Esophagus muscularis mucosa (tissue), 4 donors: ENCODE measurements around the gene OTOGL. TPM values are rescaled to one million over a fixed set of nuclear protein-coding genes. Genes with fewer than 3 reads are reported as not detected.

Experiments
- DNase-seq: peaks from one replicate; pipeline ENCODE4 v3.0.0-alpha.2; 2017; ENCODE audit errors: extremely low spot score
- H3K27ac ChIP-seq, 4 donors: fragments of 200-600 bp; sonication (generic); replicated peaks in 1 of 4; 1 replicate in 3 of 4; 2 replicates in 1 of 4; pipeline ENCODE4 v1.5.1; 2016 to 2019; ENCODE audit warnings: mild to moderate bottlenecking in 1 of 4
- H3K27me3 ChIP-seq, 4 donors: fragments of 200-600 bp; sonication (generic); one replicate each; pipeline versions ENCODE4 v1.5.1 to v1.6.0; 2016 to 2019
- H3K36me3 ChIP-seq, 4 donors: fragments of 200-600 bp; sonication (generic); one replicate each; pipeline ENCODE4 v1.5.1; 2016 to 2019
- H3K4me1 ChIP-seq, 4 donors: fragments of 200-600 bp; sonication (generic); one replicate each; pipeline ENCODE4 v1.5.1; 2016 to 2019
- H3K4me3 ChIP-seq, 4 donors: fragments of 200-600 bp; sonication (generic); 1 replicate in 2 of 4; 2 replicates in 2 of 4; pipeline ENCODE4 v1.5.1; 2016 to 2019; ENCODE audit warnings: mild to moderate bottlenecking in 4 of 4, moderate library complexity in 1 of 4
- H3K9me3 ChIP-seq, 4 donors: fragments of 200-600 bp; sonication (generic); 1 replicate in 3 of 4; 2 replicates in 1 of 4; pipeline ENCODE4 v1.5.1; 2016 to 2019
- EP300 ChIP-seq: sonication (generic); formaldehyde crosslinking; IDR thresholded peaks from one replicate; pipeline ENCODE4 v1.6.1; 2017; ENCODE audit warnings: antibody characterized with exemption
- POLR2A ChIP-seq: fragments of 450-650 bp; IDR thresholded peaks from one replicate; pipeline ENCODE4 v1.6.1; 2017; ENCODE audit warnings: antibody characterized with exemption, moderate library complexity, mild to moderate bottlenecking, low read depth
- POLR2AphosphoS5 ChIP-seq, 2 donors: sonication (generic); formaldehyde crosslinking; IDR thresholded peaks; one replicate each; pipeline ENCODE4 v1.6.1; 2017; ENCODE audit warnings: antibody characterized with exemption in 2 of 2
- WGBS: methylation state at CpG from one replicate; pipeline ENCODE4 v1.1.5; 2018; 5-methylcytosine and 5-hydroxymethylcytosine counted together
- intact Hi-C: fragments of 100-400 bp; cut with DNase I; formaldehyde crosslinking; loops from one replicate; pipeline ENCODE4 v1.15.1; 2023
- total RNA-seq, 4 donors: library from RNA; depleted of rRNA; stranded (reverse); fragments of >200 nt; gene quantifications; one replicate each; pipeline versions ENCODE4 v1.1.0 to v1.2.1, GENCODE V29; 2016
- TF ChIP-seq, protein P1 (sequence below), 3 experiments: fragments of 200-600 bp in 2 of 3; fragments of 450-650 bp in 1 of 3; sonication (generic) in 2 of 3; IDR thresholded peaks; one replicate each; pipeline ENCODE4 v1.5.1; 2017 to 2019; ENCODE audit warnings: antibody characterized with exemption in 3 of 3, mild to moderate bottlenecking in 2 of 3, moderate library complexity in 1 of 3

Gene OTOGL
- total RNA-seq, 4 donors from 2014 or later: 0.83 to 2.0 (median 1.6) TPM

DNA sequence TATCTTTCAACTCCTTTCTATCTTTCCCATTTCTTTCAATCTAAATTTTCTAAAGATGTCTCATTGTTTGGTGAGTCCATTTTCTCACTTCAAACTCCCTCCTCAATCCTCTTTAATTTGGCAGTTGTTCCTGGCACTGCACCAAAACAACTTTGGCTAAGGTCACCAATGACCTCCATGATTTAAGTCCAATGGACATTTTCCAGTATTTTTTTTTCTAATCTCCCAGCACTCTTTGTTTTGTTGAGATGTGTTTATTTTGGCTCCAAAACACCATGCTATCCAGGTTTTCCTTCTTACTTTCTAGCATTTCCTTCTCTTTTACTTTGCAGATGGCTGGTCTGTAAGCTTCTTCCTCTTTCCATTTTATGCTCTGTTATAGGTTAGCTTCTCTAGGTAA lies 42.5 kb upstream of the OTOGL start:
- H3K4me1 ChIP-seq: peaks cover 5 to 41% (median 34%) of the 10 kb centered on the region in 4 donors
- DNase-seq: no peak

DNA sequence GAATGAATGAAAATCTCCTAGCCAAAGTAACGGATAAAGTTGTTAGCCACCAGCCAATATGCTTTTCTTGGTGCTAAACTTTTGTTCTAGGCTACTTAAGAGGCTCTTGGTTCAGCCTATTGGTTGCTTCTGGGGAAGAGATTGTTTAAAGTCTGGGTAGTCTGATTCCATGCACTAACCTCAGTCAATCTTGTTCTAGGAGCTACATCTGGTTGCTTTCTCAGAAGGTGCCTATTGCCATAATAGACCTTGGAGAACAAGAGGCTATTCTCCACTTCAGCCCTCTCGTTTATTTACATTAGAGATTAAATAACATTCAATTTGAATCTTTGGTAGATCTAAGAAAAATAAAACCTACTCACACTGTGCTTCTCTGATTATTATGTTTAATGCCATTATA lies 40.8 kb upstream of the OTOGL start:
- Histone ChIP-seq H3K36me3 (no peaks in the 10 kb centered on the region), H3K9me3 (no peaks in the 10 kb centered on the region), H3K4me1 (peaks cover 0 to 31% (median 23%) of the 10 kb centered on the region in 4 donors), H3K4me3 (no peak overlapping the region), H3K27ac (no peak overlapping the region), H3K27me3 (no peaks in the 10 kb centered on the region)
- TF ChIP-seq, protein P1, sequence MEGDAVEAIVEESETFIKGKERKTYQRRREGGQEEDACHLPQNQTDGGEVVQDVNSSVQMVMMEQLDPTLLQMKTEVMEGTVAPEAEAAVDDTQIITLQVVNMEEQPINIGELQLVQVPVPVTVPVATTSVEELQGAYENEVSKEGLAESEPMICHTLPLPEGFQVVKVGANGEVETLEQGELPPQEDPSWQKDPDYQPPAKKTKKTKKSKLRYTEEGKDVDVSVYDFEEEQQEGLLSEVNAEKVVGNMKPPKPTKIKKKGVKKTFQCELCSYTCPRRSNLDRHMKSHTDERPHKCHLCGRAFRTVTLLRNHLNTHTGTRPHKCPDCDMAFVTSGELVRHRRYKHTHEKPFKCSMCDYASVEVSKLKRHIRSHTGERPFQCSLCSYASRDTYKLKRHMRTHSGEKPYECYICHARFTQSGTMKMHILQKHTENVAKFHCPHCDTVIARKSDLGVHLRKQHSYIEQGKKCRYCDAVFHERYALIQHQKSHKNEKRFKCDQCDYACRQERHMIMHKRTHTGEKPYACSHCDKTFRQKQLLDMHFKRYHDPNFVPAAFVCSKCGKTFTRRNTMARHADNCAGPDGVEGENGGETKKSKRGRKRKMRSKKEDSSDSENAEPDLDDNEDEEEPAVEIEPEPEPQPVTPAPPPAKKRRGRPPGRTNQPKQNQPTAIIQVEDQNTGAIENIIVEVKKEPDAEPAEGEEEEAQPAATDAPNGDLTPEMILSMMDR (IDR thresholded peaks at IDR 0.05): no peak
- TF ChIP-seq POLR2AphosphoS5 (IDR thresholded peaks at IDR 0.05): no peak
- TF ChIP-seq POLR2A: no peak
- TF ChIP-seq EP300: no peak
- intact Hi-C loops: no loop called here
- DNase-seq: no peak
- 78% methylated on average over 2 of the region's 2 CpGs for WGBS

More for the DNA sequence above, 42.5 kb upstream of the OTOGL start:
- H3K9me3 ChIP-seq: no peaks in the 10 kb centered on the region
- no peaks in the 10 kb centered on the region for H3K36me3 ChIP-seq
- H3K27ac ChIP-seq: peak overlapping the region in 1 of 4 donors; percentile 27
- no peak overlapping the region for H3K4me3 ChIP-seq
- intact Hi-C loops: no loop called here
- no peak for TF ChIP-seq POLR2AphosphoS5 (IDR thresholded peaks at IDR 0.05)
- TF ChIP-seq EP300: no peak
- TF ChIP-seq, protein P1 (IDR thresholded peaks at IDR 0.05): no peak
- no peak for TF ChIP-seq POLR2A
- no peaks in the 10 kb centered on the region for H3K27me3 ChIP-seq

GRCh38 chr12:80059102-80059501 lies 40.2 kb upstream of the OTOGL start:
- no peak for DNase-seq
- no peaks in the 10 kb centered on the region for H3K36me3 ChIP-seq
- H3K4me3 ChIP-seq: no peak overlapping the region
- TF ChIP-seq POLR2AphosphoS5 (IDR thresholded peaks at IDR 0.05): no peak
- no peak for TF ChIP-seq POLR2A
- no peak for TF ChIP-seq EP300
- TF ChIP-seq, protein P1 (IDR thresholded peaks at IDR 0.05): no peak
- H3K9me3 ChIP-seq: no peaks in the 10 kb centered on the region
- WGBS: 85% methylated on average over 1 of the region's 1 CpG
- no peaks in the 10 kb centered on the region for H3K27me3 ChIP-seq
- intact Hi-C loops: no loop called here
- no peak overlapping the region for H3K27ac ChIP-seq
- peaks cover 0 to 30% (median 24%) of the 10 kb centered on the region in 4 donors for H3K4me1 ChIP-seq

DNA sequence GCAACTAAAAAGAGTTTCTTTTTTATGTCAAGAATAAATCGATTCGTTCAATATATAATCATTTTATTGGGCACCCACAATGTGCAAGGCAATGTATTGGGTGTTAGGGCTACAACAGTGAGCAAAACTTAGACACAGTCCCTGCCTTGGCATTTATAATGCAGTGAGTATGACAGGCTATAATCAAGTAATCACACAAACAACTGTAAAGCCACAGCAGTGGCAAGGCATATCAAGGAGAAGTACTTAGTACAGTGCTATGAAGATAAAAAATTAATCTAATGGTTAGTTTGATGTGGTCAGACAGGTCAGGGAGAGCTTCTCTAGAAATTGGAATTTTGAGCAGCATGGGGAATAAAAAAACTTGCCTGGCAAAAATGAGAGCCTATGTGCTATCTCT lies 39.5 kb upstream of the OTOGL start:
- Histone ChIP-seq H3K27ac (no peak overlapping the region), H3K36me3 (no peaks in the 10 kb centered on the region), H3K9me3 (no peaks in the 10 kb centered on the region), H3K27me3 (no peaks in the 10 kb centered on the region), H3K4me1 (peaks cover 0 to 36% (median 31%) of the 10 kb centered on the region in 4 donors), H3K4me3 (no peak overlapping the region)
- DNase-seq: no peak
- WGBS: 91% methylated on average over 2 of the region's 2 CpGs
- intact Hi-C loops: no loop called here
- TF ChIP-seq POLR2AphosphoS5 (IDR thresholded peaks at IDR 0.05) (no peak), POLR2A (no peak)
- TF ChIP-seq, protein P1 (IDR thresholded peaks at IDR 0.05): no peak

- TF ChIP-seq POLR2AphosphoS5 (IDR thresholded peaks at IDR 0.05) (no peak), EP300 (no peak), POLR2A (no peak)
- TF ChIP-seq, protein P1 (IDR thresholded peaks at IDR 0.05): no peak
- WGBS: 93% methylated on average over 3 of the region's 3 CpGs
- no peak overlapping the region for H3K27ac ChIP-seq
- intact Hi-C loops: no loop called here
- no peaks in the 10 kb centered on the region for H3K9me3 ChIP-seq
- no peaks in the 10 kb centered on the region for H3K36me3 ChIP-seq
- H3K4me1 ChIP-seq: peaks cover 0 to 47% (median 29%) of the 10 kb centered on the region in 4 donors
- DNase-seq: no peak
- no peak overlapping the region for H3K4me3 ChIP-seq
- no peaks in the 10 kb centered on the region for H3K27me3 ChIP-seq
Measured at GRCh38 chr12:80064269-80064668, 35.1 kb upstream of the OTOGL start.
